ENCODE measurements around the gene ATG2A.

Gene ATG2A

GRCh38 chr11:64923944-64924909, 7.2 kb upstream of the ATG2A start, which contains the start of gene PPP2R5B:
PPP2R5B (plus strand) TSS chr11:64924689; CDS start chr11:64925735, 1,046 bp downstream.
- DNase-seq (ENCODE audit: low spot score) = peak; percentile 95

GRCh38 chr11:64923151-64923661, 6.2 kb upstream of the ATG2A start:
- DNase-seq (ENCODE audit: low spot score) = no peak

DNA sequence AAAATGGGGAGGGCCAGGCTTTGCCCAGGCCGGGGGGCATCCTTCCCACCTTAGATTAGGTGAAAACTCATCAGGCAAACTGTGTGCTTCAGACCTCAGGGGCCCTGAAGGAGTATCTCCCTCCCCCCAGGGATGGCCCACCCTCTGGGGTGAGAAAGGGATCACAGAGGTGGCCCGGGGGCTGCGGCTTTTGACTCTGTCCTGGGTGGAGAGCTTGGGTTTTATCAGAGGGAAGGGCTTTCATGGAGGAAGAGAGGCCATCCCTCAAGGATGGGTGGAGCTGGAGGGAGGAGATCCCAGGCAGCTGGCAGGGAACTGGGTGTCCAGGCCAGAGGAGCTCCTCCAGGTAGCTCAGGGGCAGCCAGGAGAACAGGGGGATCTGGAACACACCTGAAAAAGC, 4.4 kb upstream of the ATG2A start:
- DNase-seq (ENCODE audit: low spot score) = no peak

GRCh38 chr11:64920124-64920523, 3.1 kb upstream of the ATG2A start:
- DNase-seq (ENCODE audit: low spot score) = no peak

DNA sequence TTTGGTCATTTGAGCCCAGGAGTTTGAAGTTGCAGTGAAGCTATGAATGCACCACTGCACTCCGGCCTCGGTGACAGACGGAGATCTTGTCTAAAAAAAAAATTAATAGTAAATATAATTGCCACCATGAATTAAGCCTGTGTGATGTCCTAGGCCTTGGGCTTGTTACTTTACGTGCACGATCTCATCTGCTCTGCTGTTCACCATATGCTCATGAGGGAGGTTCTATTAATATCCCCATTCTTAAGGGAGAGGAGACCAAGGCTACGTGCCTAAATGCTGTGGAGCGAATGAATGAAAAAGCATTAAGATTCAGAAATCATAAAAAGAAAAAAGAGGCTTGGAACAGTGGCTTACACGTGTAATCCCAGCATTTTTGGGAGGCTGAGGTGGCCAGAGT, 2.6 kb upstream of the ATG2A start:
- DNase-seq (ENCODE audit: low spot score) = no peak

DNA sequence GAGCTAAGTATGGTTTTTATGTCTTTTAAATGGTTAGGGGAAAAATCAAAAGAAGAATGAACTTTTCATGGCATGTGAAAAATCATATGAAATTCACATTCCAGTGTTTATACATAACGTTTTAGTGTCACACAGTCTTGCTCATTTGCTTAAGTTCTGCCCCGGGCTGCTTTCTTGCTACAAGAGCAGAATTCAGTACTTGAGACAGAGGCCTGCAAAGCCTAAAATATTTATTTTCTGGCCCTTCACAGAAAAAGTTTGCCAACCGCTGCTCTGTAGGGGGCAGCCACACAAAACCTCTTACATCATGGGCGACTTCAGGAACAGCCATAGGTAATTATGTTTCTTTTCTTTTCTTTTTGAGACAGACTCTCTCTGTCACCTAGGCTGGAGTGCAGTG, 1.0 kb upstream of the ATG2A start:
- DNase-seq (ENCODE audit: low spot score) = no peak

GRCh38 chr11:64917663-64917995, 620 bp upstream of the ATG2A start:
- no peak for DNase-seq (ENCODE audit: low spot score)

DNA sequence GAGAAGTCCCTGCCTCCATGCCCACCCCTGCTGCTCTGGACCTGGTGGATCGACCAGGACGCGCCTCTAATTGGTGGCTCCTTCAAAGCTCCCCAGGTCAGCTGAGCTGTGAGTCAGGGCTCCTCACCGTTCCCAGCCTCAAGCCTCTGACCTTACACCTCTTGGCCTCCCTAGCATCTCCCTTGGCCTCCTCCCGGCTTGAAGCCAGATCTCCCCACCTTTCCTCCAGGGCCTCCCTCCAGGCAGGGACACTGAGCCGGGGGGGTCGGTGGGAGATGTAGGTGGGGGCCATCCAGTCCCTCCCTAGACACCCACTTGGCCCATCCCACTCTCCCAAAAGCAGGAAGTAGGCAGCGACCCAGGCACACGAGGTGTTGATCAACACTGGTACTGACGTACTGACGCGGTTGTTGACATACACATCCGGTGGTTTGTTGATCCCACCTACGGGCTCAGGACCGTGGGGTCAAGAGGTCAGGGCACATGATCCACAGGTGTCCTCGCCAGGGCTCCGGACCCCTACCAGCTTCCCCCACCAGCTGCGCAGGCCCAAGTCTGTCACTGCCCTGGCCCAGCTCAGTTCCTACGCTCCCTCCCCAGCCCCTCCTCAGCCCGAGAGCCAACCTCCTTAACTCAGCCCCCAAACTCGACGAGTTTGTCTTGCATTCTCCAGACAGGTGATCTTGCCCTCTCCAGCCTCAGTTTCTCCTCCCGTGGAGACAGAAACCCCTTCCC, 802 bp downstream of the ATG2A start:
- peak; percentile 71 for DNase-seq (ENCODE audit: low spot score)

- DNase-seq (ENCODE audit: low spot score) = no peak
Measured at GRCh38 chr11:64915376-64915887, 1.6 kb downstream of the ATG2A start.

GRCh38 chr11:64914123-64914522, 2.9 kb downstream of the ATG2A start:
- DNase-seq (ENCODE audit: low spot score) = no peak

- DNase-seq (ENCODE audit: low spot score) = no peak
Measured at GRCh38 chr11:64913171-64913727, 3.8 kb downstream of the ATG2A start.

DNA sequence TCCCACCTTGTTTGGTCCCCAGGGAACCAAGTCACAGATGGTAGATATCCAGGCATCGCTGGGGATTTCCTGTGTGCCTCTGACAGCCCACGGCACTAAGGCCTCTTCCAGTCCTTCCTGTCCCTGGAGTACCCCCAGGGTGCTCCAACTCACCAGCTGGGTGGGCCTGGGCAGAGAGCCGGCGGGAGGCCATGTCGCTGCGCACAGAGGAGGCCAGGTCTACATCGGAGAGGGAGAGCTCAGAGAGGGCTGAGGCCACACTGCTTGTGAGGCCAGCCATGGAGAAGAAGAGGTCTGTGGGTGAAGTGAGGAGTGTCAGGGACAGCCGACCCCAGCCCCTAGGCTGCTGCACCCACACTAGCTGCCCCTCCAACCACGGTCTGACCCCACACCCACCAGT, 5.3 kb downstream of the ATG2A start:
- DNase-seq (ENCODE audit: low spot score) = no peak

- DNase-seq (ENCODE audit: low spot score) = no peak
Measured at GRCh38 chr11:64911142-64911541, 5.9 kb downstream of the ATG2A start.

GRCh38 chr11:64910451-64911093, 6.4 kb downstream of the ATG2A start:
- DNase-seq (ENCODE audit: low spot score) = no peak

DNA sequence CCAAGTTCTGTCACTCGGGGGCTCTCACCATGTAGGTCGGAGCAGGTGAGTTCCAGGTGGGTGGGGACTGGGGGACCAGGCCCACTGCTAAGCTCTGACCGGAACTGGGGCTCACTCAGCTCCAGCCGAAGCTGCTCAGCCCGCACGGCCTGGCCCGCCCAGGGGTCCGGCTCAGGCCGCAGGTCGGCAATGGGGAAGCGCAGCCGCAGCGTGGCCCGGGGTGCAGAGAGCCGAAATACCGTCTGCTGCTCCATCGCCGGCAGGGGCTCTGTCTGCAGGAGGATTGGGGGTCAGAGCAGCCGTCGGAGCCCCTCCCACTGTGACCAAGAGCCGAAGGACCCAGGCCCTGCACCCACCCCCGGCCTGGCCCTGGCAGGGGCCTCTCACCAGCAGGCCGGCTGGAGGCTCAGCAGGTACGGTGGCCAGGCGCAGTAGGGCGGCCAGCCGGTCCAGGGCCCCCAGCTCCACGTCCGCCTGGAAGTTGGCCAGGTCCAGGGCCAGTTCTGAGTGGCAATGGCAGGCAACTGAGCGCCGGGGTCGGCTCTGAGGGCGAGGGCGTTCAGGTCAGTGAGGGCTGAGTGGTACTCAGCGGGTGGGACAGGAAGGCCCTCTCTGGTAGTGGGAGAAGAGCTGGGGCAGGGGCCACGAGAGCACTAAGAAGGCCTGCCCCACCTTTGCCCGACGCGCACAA, 7.2 kb downstream of the ATG2A start:
- DNase-seq (ENCODE audit: low spot score) = no peak

GRCh38 chr11:64908766-64909165, 8.2 kb downstream of the ATG2A start:
- DNase-seq (ENCODE audit: low spot score) = no peak

- no peak for DNase-seq (ENCODE audit: low spot score)
Measured at GRCh38 chr11:64906314-64906635, 10.7 kb downstream of the ATG2A start.

- no peak for DNase-seq (ENCODE audit: low spot score)
Measured at GRCh38 chr11:64905516-64906313, 11.3 kb downstream of the ATG2A start.

GRCh38 chr11:64903291-64903833, 13.6 kb downstream of the ATG2A start:
- no peak for DNase-seq (ENCODE audit: low spot score)
